Hematopoietic multipotent progenitor cell treated with erythropoietin and hydrocortisone succinate and interleukin-3 and kit ligand, for 4 days (in vitro differentiated cells): ENCODE results near the gene PLA2G4A.

Experiments
- DNase-seq: peaks from one replicate; pipeline ENCODE4 v3.0.0-alpha.2; 2015

PLA2G4A gene

DNA sequence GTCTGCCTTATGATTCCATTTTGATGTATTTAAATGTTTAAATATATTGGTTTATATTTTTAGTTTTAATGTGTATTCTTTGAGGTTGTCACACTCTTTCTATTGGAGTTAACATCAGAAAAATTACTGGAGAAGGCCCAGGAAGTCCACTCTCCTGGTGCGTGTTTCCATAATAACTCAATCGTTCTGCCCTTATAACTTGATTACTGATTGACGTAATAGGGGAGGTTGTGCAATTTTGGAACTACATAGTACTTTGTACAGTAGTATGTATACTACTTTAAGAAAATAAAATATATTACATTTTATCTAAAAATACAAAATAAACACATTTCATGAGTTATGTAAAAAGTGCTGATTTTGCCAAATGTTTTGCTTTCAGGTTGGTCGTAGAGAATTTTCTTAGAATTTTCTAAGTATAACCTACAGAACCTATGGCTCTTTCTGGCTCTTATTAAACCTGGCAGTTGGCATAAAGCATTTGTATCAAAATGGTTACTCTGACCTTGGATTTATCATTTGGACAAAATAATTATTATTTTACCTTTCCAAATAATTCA, 5.7 kb downstream of the PLA2G4A start:
- no peak for DNase-seq

DNA sequence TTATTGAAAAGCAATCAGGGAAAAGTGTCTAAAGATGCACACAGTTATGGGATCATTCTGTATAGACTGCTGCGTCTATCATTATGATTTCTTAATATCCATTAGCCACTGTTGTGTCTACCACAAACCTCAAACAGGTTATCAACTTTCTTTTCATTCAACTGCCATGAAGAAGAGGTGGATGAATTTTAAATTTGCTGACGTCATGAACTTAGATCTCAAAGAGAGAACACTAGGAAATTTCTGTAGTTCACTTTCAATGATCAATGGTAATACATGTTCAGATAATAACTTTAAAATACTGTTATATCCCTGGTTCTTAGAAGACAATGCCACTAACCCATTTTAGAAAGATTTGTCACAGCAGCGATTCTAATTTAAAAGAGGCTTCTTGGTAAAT, 6.7 kb downstream of the PLA2G4A start:
- DNase-seq = no peak

DNA sequence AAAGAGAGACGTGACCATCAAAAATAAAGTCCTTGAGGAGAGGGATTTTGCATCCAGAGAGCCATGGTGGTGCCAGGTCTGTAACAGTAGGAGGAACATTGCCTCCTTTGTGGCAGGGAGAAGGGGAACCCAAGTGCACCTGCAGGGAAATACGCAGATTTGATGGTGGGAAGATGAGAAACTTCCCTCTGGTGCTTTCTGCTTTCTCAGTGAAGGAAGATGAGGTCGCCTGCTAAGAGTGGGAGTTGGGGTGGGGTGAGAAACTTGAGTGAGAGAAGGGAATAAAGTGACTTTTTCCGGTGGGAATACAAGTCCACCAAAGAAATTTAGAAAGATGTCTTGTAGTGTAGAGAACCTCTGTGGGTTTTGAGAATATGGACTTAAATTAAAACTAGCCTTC, 9.1 kb downstream of the PLA2G4A start:
- no peak for DNase-seq

- peak; percentile 50 for DNase-seq
Measured at GRCh38 chr1:186838380-186839040, 9.8 kb downstream of the PLA2G4A start.

DNA sequence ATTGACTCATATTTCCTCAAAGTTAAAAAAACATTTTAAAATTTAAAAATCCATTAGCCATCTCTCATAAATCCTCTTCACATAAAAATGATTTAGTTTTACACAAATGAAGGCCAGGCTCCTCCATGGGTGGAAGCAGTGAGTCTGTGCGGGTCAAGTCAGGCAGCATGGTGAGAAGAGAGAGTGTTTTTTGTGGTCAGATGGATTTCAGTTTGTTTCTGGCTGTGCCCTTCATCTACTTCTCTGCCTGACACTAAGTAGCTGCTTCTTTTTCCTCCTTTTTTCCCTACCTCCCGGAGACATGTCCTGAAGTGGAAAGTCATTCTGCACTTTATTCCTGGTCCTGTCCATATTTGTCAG, 10.3 kb downstream of the PLA2G4A start:
- DNase-seq = peak; percentile 54

DNA sequence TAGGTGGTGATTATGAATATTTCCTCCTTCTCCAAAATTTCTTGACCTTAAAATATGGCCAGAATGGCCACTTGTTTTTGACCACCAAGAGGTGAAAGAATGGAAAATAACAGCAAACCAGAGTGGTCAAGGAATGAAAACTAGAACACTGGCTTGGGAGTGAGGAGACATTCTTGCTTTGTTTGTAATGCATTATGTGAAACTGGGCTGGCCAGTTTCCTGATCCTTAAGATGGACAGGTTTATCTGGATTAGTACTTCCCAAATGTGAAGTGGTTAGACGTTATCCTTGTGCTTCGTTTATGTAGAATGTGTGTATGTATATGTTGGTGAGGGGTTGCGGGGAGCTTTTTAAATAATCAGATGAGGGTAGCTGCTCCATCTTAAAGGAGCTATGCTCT, 12.8 kb downstream of the PLA2G4A start:
- no peak for DNase-seq

GRCh38 chr1:186842547-186842946, 13.8 kb downstream of the PLA2G4A start:
- DNase-seq = no peak

DNA sequence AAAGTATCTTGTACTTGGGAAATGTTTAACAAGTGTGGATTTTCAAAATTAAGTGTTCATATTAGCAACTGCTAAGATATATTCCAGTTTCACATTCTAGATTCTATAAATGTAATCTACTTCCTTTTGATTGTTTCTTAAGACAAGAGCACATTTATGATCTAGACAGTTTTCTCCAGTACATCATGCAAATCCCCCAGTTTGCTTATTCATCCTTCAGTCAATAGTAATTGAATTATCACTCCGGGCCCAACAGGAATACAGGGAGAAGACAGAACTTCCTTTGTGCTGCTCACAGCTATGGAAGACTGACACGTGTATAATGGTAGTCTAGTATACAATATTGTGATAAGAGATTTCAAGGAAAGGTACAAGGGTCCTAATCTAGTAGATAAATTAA, 14.5 kb downstream of the PLA2G4A start:
- DNase-seq = no peak

DNA sequence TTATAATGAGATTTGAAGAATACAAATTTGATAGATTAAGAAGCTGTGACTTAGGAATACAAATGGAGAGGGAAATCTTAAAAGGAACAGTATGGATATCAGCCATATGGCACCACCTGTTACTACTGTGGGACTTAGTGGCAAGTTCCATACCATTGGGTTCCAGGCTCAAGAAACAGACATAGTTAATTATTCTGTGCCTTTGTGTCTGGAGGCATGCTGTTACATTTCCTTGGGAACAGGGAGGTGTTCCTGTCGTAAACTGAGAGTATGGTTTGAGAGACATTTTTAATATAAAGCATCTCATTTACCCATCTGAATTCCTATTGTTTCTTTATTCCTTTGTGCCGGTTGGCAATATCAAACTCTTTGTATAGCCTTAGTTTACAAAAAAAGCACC, 15.2 kb downstream of the PLA2G4A start:
- DNase-seq = no peak

GRCh38 chr1:186845576-186846210, 16.9 kb downstream of the PLA2G4A start:
- peak; percentile 24 for DNase-seq

GRCh38 chr1:186848509-186849130, 19.9 kb downstream of the PLA2G4A start:
- no peak for DNase-seq

DNA sequence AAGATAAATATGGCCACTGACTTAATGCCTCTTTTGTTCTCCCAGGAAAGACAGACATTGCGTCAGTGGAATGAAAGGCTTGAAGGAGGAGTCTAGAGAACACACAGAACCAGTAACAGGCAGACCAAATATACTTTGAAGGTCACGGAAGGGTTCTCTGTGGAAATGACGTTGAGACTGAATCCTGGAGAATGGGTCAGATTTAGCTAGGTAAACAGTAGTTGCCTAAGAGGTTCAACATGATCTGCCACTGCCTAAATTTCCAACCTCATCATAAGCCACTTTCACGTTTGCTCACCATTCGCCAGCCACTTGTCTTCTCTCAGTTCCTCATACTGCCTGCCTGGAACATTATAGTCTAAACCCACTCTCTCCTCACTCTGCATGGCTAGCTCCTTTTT, 20.5 kb downstream of the PLA2G4A start:
- no peak for DNase-seq

- DNase-seq = no peak
Measured at GRCh38 chr1:186849826-186850225, 21.1 kb downstream of the PLA2G4A start.

GRCh38 chr1:186854102-186854501, 25.4 kb downstream of the PLA2G4A start:
- DNase-seq = no peak

DNA sequence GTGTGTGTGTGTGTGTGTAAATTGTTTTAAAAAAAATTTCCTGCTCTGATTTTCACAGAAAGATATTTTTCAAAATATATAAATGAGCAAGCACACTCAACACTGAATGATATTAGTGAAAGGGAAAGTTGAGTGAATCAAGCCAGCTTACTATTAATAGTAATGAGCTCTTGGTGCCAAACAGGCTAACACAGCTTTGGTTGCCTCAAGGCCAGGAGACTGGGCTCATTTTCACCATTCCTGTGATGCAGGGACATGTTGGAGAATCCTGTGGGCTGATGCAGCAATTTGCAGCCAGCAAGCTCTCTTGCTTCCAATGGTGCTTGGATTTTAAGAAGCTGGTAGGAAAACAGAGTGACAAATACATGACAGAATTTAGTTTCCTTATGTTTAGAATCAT, 30.2 kb downstream of the PLA2G4A start:
- no peak for DNase-seq

GRCh38 chr1:186859995-186860394, 31.2 kb downstream of the PLA2G4A start:
- DNase-seq = no peak

DNA sequence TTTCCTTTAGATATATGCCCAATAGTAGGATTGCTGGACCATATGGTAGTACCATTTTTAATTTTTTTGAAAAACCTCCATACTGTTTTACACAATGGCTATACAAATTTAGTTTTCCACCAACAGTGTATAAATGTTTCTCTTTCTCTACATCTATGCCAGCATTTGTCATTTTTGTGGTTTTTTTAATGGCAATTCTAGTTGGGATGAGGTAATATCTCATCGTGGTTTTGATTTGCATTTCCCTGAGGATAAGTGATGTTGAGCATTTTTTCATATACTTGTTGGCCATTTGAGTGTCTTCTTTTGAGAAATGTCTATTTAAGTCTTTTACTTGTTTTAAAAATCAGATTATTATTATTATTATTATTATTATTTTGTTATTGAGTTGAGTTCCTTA, 35.5 kb downstream of the PLA2G4A start:
- DNase-seq = no peak

- DNase-seq = peak; percentile 7
Measured at GRCh38 chr1:186865253-186865652, 36.5 kb downstream of the PLA2G4A start.

DNA sequence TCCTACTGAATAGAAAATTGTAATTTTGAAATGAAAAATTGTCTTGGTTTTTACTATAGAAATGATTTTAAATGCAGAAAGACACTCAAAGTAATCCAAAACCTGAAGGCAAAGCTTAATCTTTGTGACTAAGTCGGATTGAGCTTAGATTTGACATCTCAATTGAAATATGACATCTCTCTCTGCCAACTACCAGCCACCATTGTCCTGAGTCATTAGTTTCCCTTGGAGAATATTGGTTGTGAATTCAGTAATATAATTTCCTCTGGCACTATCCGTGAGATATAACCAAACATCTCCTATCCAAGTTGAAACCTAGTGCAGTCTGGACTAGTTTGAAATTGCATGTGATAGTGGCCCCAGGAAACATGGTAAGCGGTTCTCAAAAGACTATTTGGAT, 37.1 kb downstream of the PLA2G4A start:
- DNase-seq = no peak

DNA sequence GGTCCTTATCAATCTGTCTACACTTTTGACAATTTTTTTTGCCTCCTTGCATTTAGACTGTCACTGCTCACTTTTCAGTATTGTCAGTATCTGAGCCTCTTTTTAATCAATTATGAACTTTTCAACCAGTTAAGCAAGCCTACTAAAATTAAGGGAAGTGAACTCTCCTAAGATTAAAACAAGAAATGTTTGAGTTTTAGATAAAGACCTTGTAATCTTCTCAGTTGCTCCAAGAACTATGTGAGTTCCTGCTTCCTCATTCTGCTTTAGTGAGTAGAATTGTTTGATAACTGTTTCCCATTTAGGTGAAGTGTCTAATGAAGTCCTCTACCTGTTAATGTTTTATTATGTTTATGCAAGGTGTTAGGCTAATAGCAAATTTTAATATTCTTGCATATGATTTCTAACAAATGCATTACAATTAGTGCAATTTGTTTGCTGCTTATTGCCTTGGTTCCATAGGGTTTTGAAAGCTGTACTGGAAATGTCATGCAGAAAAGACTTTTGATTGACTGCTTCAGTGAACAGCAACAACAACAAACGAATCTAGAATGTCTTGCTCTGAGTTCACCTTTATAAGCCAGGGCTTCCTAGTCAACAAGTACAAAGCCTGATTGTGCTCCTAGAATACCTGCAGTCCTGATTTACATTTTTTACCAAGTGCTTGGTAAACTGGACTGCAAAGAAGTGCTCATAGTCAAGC, 40.9 kb downstream of the PLA2G4A start:
- peak; percentile 64 for DNase-seq

- DNase-seq = no peak
Measured at GRCh38 chr1:186871784-186872183, 43.0 kb downstream of the PLA2G4A start.

DNA sequence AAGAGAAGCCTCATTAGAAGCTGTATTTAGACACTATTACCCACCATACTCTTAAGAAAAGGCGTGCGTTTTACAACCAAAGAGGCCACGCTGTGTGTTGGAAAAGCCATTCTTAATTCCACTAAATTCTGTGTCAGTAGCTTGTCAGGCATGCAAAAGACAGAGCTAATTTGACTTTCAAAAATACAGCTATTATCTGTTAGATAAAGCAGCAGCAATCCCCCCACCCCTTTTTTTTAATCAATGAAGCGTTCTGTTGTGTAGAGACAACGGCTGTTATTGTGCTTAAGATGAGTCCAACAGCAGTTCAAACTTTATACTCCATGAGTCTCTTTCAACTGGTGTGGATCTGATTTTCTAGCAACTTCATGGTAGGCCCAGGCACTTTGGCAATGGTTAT, 43.5 kb downstream of the PLA2G4A start:
- no peak for DNase-seq

- no peak for DNase-seq
Measured at GRCh38 chr1:186873687-186874086, 44.9 kb downstream of the PLA2G4A start.
